ENCODE data around the gene PARN.
"Not testable (repeated sequence)": the region's sequence is repeated elsewhere in the genome, so short reads cannot be mapped to it uniquely, and the experiment has no call there.

PARN gene

GRCh38 chr16:14574698-14575415, 55.2 kb downstream of the PARN start:
- in situ Hi-C loops (cut with HindIII; ENCODE audit: low sequenced_read_pairs) = not testable (repeated sequence)

- in situ Hi-C loops (cut with HindIII; ENCODE audit: low sequenced_read_pairs) = no loop called here
Measured at GRCh38 chr16:14572535-14572934, 57.5 kb downstream of the PARN start.

DNA sequence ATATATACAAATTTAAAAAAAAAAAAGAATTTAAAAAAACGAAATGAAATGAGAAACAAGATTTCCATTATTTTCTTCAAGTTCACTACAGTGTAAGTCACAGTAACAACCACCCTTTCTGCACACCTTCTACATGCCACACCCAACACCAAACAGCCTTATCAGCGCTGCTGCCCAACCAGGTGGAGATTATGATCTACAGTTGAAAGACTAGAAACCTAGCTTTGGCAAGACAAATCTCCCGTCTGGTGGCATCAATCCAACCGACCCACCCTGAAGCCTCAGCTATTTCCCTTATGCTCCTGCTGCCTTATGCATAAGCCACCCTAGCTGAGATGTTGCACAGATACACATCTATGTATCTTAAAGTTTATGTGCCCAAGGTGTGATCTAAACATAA, 60.8 kb downstream of the PARN start:
- in situ Hi-C loops (cut with HindIII; ENCODE audit: low sequenced_read_pairs) = no loop called here

GRCh38 chr16:14566599-14566998, 63.5 kb downstream of the PARN start:
- in situ Hi-C loops (cut with HindIII; ENCODE audit: low sequenced_read_pairs) = no loop called here

GRCh38 chr16:14565688-14566025, 64.4 kb downstream of the PARN start:
- in situ Hi-C loops (cut with HindIII; ENCODE audit: low sequenced_read_pairs) = no loop called here

DNA sequence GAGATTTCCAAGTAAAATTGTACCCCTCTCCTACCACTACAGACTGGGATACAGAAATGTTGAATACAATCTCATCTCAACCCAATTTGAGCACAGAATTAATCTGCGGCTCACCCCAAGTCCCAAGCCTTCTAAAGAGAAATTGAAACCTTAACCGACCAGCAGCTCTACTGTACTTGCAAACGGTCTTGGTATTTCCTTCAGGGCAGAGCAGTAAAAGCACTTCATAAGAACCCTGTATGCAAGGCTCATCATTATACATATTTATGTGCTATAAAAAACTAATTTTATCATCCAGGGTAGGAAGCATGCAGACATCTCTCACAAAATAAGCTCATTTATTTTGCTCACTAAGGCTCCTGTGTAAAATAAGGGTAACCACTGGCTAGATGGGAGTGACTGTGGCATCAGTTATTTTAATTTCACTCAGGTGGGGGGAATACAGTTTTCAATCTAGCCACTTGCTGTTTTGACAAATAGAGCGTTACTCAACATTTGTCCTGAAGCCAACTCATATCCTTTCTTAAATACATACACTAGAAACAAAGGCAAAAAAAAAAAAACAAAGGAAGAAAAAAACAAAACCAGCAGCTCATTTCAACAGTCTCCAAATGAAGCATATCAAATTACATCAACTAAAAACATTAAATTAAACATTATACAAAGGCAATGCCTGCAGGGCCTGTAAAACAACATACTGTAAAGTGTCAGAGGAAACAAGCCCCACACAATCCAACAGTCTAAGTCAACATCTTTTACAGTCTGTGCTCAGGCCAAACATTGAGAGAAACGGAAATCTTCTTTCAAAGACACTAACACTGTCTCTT, 65.0 kb downstream of the PARN start:
- in situ Hi-C loops (cut with HindIII; ENCODE audit: low sequenced_read_pairs) = no loop called here

DNA sequence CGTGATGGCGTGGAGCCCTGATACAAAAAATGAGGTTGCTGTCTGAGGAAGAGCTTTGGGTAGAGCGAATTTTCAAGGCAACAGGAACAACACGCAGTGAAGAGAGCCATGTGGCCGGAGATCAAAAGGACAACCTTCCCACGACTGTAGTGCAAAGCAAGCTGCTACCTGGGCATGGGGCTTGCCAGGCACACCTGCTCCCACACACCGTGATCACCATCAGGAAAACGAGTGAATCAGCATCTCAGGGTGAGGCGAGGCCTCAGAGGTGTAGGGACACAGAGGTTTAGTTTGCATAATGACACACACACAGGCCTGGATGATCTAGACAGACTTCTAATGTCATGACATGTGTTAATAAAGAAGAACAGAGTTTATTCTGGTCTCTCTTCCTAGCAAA, 65.7 kb downstream of the PARN start:
- in situ Hi-C loops (cut with HindIII; ENCODE audit: low sequenced_read_pairs) = no loop called here

GRCh38 chr16:14562691-14563491, 67.2 kb downstream of the PARN start:
- in situ Hi-C loops (cut with HindIII; ENCODE audit: low sequenced_read_pairs) = no loop called here

DNA sequence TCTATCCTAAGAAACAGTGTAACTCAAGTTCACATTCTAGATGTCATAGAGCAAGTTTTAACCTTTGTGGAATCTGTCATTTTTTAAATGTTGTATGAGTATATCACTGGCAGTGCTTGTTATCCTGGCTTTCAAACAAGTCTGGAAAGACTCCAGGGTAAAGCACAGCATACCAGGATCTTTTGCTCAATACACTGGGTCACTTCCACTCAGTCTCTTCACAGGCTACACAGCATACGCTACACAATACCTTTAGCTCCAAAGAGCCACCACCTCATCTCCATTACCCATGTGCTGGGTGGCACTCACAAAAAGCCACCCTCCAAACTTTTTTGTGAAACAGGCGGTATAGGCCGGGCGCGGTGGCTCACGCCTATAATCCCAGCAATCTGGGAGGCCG, 69.5 kb downstream of the PARN start:
- in situ Hi-C loops (cut with HindIII; ENCODE audit: low sequenced_read_pairs) = no loop called here

DNA sequence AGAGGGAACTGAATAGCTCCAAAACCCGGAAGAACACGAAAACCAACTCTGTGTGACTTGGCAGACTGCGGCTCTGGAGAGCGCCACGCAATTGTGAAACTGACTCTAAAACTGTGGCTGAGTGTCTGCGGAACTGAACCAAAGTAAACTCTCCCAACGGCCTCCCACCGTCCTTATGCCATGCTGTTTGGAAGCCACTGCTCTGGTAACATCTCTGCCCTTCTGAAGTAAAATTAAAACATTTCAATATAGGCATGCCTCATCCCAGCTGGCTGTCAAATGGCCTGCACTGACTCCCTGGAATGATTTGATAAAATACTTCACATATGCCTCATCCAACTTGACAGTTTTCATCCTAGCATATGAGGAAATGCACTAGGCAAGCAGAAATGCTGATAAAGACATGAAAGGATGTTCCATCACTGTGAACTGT, 70.2 kb downstream of the PARN start:
- in situ Hi-C loops (cut with HindIII; ENCODE audit: low sequenced_read_pairs) = no loop called here

DNA sequence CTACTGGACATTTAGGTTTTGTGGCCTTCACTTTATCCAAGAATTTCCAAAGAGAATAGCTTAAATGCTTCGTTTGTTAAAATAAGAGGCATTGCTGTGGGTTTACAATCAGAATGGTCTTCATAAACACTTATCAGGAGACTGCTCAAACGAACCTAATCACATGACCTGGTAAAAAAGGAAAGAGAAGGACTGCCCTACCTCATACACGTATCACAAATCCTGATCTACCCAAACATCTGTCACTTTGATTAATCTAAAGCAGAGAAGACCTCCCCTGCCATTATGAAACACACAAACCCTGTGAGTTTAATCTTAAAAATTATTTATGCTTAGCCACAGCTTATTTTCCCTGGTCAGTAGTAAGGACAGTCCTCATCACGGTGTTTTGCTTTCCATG, 76.6 kb downstream of the PARN start:
- in situ Hi-C loops (cut with HindIII; ENCODE audit: low sequenced_read_pairs) = no loop called here

DNA sequence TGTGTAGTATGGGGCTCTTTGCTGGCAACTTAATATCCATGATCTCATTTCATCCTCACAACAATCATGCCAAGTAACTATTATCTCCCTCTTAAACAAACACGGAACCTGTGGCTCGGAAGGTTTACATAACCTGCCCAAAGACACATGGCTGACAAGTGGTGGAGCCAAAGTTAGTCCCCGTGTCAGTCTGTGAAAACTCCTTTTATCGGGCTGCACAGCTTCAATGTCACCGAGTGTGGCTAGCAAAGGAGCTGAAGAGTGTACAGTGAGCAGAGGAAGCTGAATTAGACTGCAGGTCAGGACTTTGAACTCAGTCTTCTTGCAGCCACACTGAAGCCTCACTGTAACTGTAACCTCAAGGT, 80.3 kb downstream of the PARN start:
- in situ Hi-C loops (cut with HindIII; ENCODE audit: low sequenced_read_pairs) = no loop called here

DNA sequence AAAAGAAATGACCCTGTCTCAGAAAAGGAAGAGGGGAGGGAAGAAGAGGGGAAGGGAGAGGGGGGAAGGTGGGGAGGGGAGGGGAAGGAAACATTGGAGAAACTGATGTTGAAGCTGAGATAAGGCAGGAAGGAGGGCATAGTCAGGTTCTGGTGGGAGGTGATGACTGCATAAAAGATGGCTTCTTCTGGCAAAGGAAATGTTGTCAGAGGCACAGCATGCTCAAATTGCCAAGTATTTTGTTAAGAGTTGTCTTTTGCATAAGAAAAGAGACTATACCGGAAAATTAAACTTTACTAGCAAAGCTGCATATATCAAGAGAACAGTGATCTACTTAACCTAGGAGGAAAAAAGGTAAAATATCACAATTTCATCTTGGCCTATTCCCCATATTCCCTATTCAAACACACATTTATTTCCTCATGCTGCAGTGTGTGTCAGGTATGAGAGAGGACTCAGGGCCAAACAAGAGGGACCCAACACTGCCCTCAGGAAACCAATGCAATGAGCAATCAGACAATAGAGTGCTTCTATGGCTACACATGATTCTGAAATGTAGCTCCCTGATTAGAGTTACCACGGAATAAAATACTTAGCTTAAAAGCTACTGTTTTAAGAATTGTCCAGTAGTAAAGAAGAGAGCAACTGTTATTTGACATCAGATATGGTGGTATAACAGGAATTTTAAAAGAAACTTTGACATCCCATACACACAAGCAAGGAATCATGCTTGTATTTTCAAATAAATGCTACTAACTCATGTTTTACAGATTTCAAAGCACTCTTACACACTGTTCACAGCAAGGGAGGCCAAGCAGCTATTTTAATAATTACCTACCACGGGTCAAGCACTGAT, 80.9 kb downstream of the PARN start:
- in situ Hi-C loops (cut with HindIII; ENCODE audit: low sequenced_read_pairs) = no loop called here

GRCh38 chr16:14545346-14545884, 84.6 kb downstream of the PARN start:
- in situ Hi-C loops (cut with HindIII; ENCODE audit: low sequenced_read_pairs) = no loop called here

- in situ Hi-C loops (cut with HindIII; ENCODE audit: low sequenced_read_pairs) = not testable (repeated sequence)
Measured at GRCh38 chr16:14544846-14545245, 85.2 kb downstream of the PARN start.

- in situ Hi-C loops (cut with HindIII; ENCODE audit: low sequenced_read_pairs) = no loop called here
Measured at GRCh38 chr16:14539631-14540030, 90.4 kb downstream of the PARN start.

- in situ Hi-C loops (cut with HindIII; ENCODE audit: low sequenced_read_pairs) = no loop called here
Measured at GRCh38 chr16:14539156-14539555, 90.9 kb downstream of the PARN start.

DNA sequence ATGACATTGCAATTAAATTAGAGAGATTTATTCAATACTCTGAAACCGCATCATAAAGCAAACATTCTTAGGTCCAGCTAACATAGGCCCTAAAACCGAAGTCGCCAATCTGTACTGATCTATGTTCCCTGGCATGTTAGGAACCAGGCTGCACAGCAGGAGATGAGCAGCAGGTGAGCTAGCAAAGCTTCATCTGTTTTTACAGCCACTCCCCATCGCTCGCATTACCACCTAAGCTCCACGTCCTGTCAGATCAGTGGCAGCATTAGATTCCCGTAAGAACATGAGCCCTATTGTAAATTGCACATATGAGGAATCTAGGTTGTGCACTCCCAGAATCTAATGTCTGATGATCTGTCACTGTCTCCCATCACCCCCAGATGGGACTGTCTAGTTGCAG, 91.5 kb downstream of the PARN start:
- in situ Hi-C loops (cut with HindIII; ENCODE audit: low sequenced_read_pairs) = no loop called here

DNA sequence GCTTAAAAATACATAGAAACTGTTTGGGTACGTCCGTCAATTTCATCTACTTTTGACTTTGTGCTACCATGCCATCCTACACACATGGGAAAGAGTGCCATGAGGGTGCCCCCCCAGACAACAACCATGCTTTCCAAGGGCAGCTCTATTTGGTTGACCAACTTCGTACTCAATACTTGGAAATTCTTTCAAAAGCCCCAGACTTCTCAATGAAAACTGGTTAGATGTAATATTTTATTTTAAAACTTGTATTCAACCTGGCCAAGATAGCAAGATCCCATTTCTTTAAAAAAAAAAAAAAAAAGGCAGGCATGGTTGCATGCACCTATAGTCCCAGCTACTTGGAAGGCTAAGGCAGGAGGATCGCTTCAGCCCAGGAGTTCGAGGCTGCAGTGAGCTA, 98.4 kb downstream of the PARN start:
- in situ Hi-C loops (cut with HindIII; ENCODE audit: low sequenced_read_pairs) = no loop called here

DNA sequence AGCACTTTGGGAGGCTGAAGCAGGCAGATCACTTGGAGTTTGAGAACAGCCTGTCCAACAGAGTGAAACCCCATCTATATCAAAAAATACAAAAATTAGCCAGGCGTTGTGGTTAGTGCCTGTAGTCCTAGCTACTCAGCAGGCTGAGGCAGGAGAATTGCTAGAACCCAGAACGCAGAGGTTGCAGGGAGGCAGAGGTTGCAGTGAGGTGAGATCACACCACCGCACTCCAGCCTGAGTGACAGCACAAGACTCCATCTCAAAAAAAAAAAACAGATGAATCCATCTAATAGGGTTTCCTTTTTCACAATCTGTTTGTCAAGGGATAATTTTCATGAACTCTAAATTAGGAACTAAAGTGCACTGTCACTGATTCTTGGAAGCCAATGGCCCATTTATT, 99.0 kb downstream of the PARN start:
- in situ Hi-C loops (cut with HindIII; ENCODE audit: low sequenced_read_pairs) = no loop called here

DNA sequence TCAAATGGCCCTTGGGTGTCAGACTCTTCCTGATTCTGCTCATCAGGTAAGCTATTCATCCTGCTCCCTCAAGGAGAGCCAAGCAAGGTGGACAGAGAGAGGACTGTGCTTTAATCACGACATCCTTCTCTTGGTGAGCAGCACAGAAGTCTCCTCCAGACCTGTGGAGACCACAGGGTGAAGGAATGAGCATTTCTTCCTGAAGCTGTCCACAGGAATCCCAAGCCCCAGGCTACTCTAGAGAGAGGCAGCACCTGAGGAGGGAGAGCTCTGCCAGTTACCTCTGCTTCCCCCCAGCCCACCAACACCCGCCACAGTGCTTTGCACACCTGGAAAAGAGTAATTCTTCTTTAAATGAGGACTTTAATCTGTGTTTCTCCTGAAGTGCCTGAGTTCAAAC, 100.0 kb downstream of the PARN start:
- in situ Hi-C loops (cut with HindIII; ENCODE audit: low sequenced_read_pairs) = no loop called here
